HCT116 (cell line): ENCODE results near the gene MIPEP. TPM values are rescaled to one million over a fixed set of nuclear protein-coding genes. Genes with fewer than 3 reads are reported as not detected.

Experiments used
- ATAC-seq: fragments of 200-7000 bp; cut with Tn5 transposase; 2 replicates; pipeline ENCODE4 v1.9.1; 2020; ENCODE audit warnings: mild to moderate bottlenecking, moderate library complexity
- BruUV-seq: library from RNA; stranded (reverse); fragments of 400-500 nt; replicated peaks from 2 replicates; lab custom pipeline; 2021; lab: Mats Ljungman, UMichigan
- CTCF ChIA-PET: fragments of 300-600 bp; sonication (Branson Sonifier 250); formaldehyde crosslinking; loops from one replicate; lab custom pipeline; 2021; ENCODE audit warnings: antibody characterized with exemption; lab: Charles Lee
- POLR2A ChIA-PET: fragments of 300-600, 350-600 bp; sonication (Branson Sonifier 250); formaldehyde crosslinking; loops from one replicate; lab custom pipeline; 2021; ENCODE audit warnings: antibody characterized with exemption; lab: Charles Lee
- RAD21 ChIA-PET, 2 experiments: fragments of 300-600 bp; sonication (Branson Sonifier 250); formaldehyde crosslinking; loops; one replicate each; lab custom pipeline; 2023; ENCODE audit warnings: low total read pairs in 2 of 2; ENCODE audit not compliant: uncharacterized antibody in 2 of 2, unreplicated experiment in 2 of 2, low non-redundant PET in 1 of 2; lab: Charles Lee
- DNase-seq: peaks from one replicate; pipeline ENCODE4 v3.0.0-alpha.2; 2010; ENCODE audit warnings: low read depth, low spot score
- H2AFZ ChIP-seq: fragments of 200-600 bp; shearing (Covaris generic), sonication (generic); 2 replicates; pipeline ENCODE4 v1.6.1; 2017; ENCODE audit warnings: low read depth, mixed run types, mixed read lengths, antibody characterized with exemption, low read length; ENCODE audit not compliant: poor library complexity, severe bottlenecking
- H3K27ac ChIP-seq: 2 replicates; pipeline ENCODE4 v1.5.1; 2012; ENCODE audit warnings: low read depth, low read length
- H3K27me3 ChIP-seq: fragments of 200-600 bp; sonication (generic); 2 replicates; pipeline ENCODE4 v1.6.1; 2016; ENCODE audit warnings: mixed run types, low read length, mixed read lengths; ENCODE audit not compliant: insufficient read depth
- H3K36me3 ChIP-seq, 2 experiments: fragments of 200-500 bp in 1 of 2; fragments of 200-600 bp in 1 of 2; sonication (Bioruptor generic) in 1 of 2; sonication (generic) in 1 of 2; 2 replicates each; pipeline versions ENCODE4 v1.5.1 to v1.6.1; 2014 to 2016; ENCODE audit warnings: low read length in 2 of 2, inconsistent platforms in 1 of 2, mixed read lengths in 1 of 2, mixed run types in 1 of 2; ENCODE audit not compliant: insufficient read depth in 2 of 2, control insufficient read depth in 1 of 2
- H3K4me1 ChIP-seq, 2 experiments: fragments of 200-600 bp in 1 of 2; sonication (generic) in 1 of 2; 2 replicates each; pipeline versions ENCODE4 v1.5.1 to v1.6.1; 2012 to 2017; ENCODE audit warnings: low read length in 2 of 2, inconsistent platforms in 1 of 2, mild to moderate bottlenecking in 1 of 2, mixed read lengths in 1 of 2, mixed run types in 1 of 2, moderate library complexity in 1 of 2; ENCODE audit not compliant: insufficient read depth in 2 of 2, control insufficient read depth in 1 of 2
- H3K4me2 ChIP-seq: fragments of 200-600 bp; sonication (generic); 2 replicates; pipeline ENCODE4 v1.6.1; 2017; ENCODE audit warnings: mixed run types, low read length, mixed read lengths
- H3K4me3 ChIP-seq, 2 experiments: fragments of 200-600 bp in 1 of 2; sonication (generic) in 1 of 2; replicated peaks in 1 of 2; 2 replicates each; pipeline ENCODE4 v1.5.1; 2011 to 2016; ENCODE audit warnings: low read length in 2 of 2, control low read depth in 1 of 2, low read depth in 1 of 2, mild to moderate bottlenecking in 1 of 2, mixed read lengths in 1 of 2, mixed run types in 1 of 2
- H3K79me2 ChIP-seq: fragments of 200-600 bp; sonication (generic); 2 replicates; pipeline ENCODE4 v1.6.1; 2017; ENCODE audit warnings: mild to moderate bottlenecking, mixed run types, low read length, moderate library complexity, mixed read lengths; ENCODE audit not compliant: insufficient read depth
- H3K9ac ChIP-seq: fragments of 200-600 bp; sonication (generic); 2 replicates; pipeline ENCODE4 v1.6.1; 2016; ENCODE audit warnings: low read length, mixed read lengths
- H3K9me2 ChIP-seq: fragments of 200-600 bp; sonication (generic), shearing (Covaris generic); 2 replicates; pipeline ENCODE4 v1.6.1; 2017; ENCODE audit warnings: mixed run types, mild to moderate bottlenecking, moderate library complexity; ENCODE audit not compliant: insufficient read depth
- H3K9me3 ChIP-seq, 2 experiments: fragments of 200-500 bp in 1 of 2; fragments of 200-600 bp in 1 of 2; sonication (Bioruptor generic) in 1 of 2; sonication (generic) in 1 of 2; 2 replicates each; pipeline ENCODE4 v1.6.1; 2014 to 2017; ENCODE audit warnings: low read length in 2 of 2, mixed read lengths in 2 of 2, inconsistent platforms in 1 of 2, low read depth in 1 of 2, mild to moderate bottlenecking in 1 of 2, mixed run types in 1 of 2, moderate library complexity in 1 of 2; ENCODE audit not compliant: control insufficient read depth in 1 of 2, insufficient read depth in 1 of 2
- H4K20me1 ChIP-seq: fragments of 200-600 bp; sonication (generic), shearing (Covaris generic); 2 replicates; pipeline ENCODE4 v1.6.1; 2017; ENCODE audit warnings: mixed run types, mild to moderate bottlenecking, moderate library complexity; ENCODE audit not compliant: insufficient read depth
- CTCF ChIP-seq, 3 experiments: fragments of 200-600 bp in 1 of 3; sonication (generic) in 1 of 3; IDR thresholded peaks in 2 of 3; conservative IDR thresholded peaks in 1 of 3; 2 replicates each; pipeline ENCODE4 v1.5.1; 2012 to 2017; ENCODE audit warnings: low read depth in 2 of 3, low read length in 2 of 3, antibody characterized with exemption in 1 of 3, borderline replicate concordance in 1 of 3, control low read depth in 1 of 3, mild to moderate bottlenecking in 1 of 3, mixed read lengths in 1 of 3, mixed run types in 1 of 3, moderate library complexity in 1 of 3; ENCODE audit not compliant: insufficient read depth in 1 of 3
- EGR1 ChIP-seq: IDR thresholded peaks from 2 replicates; pipeline ENCODE4 v1.6.1; 2012; ENCODE audit warnings: low read depth
- ELF1 ChIP-seq: IDR thresholded peaks from 2 replicates; pipeline ENCODE4 v1.6.1; 2012; ENCODE audit warnings: low read depth, borderline replicate concordance
- EZH2 ChIP-seq: fragments of 200-600 bp; sonication (generic); IDR thresholded peaks from 2 replicates; pipeline ENCODE4 v1.6.1; 2017; ENCODE audit warnings: antibody characterized with exemption, mixed run types
- POLR2AphosphoS5 ChIP-seq: IDR thresholded peaks from 2 replicates; pipeline ENCODE4 v1.6.1; 2011; ENCODE audit warnings: mild to moderate bottlenecking, low read depth, low read length, moderate library complexity
- RAD21 ChIP-seq: IDR thresholded peaks from 2 replicates; pipeline ENCODE4 v1.6.1; 2012; ENCODE audit warnings: low read depth, mild to moderate bottlenecking
- SP1 ChIP-seq: IDR thresholded peaks from 2 replicates; pipeline ENCODE4 v1.6.1; 2012; ENCODE audit warnings: low read depth
- SRF ChIP-seq: IDR thresholded peaks from 2 replicates; pipeline ENCODE4 v1.6.1; 2012; ENCODE audit warnings: low read depth
- TCF7L2 ChIP-seq: IDR thresholded peaks from 2 replicates; pipeline ENCODE4 v1.7.0; 2011; ENCODE audit warnings: borderline replicate concordance, inconsistent platforms; ENCODE audit not compliant: insufficient read depth, insufficient read length; ENCODE audit errors: extremely low read depth
- YY1 ChIP-seq: IDR thresholded peaks from 2 replicates; pipeline ENCODE4 v1.6.1; 2011; ENCODE audit warnings: low read length, low read depth, moderate library complexity, mild to moderate bottlenecking; ENCODE audit not compliant: insufficient replicate concordance; ENCODE audit errors: extremely low read depth
- ZBTB33 ChIP-seq: IDR thresholded peaks from 2 replicates; pipeline ENCODE4 v1.6.1; 2011; ENCODE audit warnings: mild to moderate bottlenecking, low read length, moderate library complexity; ENCODE audit not compliant: insufficient replicate concordance; ENCODE audit errors: extremely low read depth
- ZNF274 ChIP-seq: fragments of 200-500 bp; sonication (Bioruptor generic); IDR thresholded peaks from 2 replicates; pipeline ENCODE4 v1.6.1; 2014; ENCODE audit warnings: mild to moderate bottlenecking, low read depth, low read length, inconsistent platforms
- intact Hi-C: fragments of 100-400 bp; cut with micrococcal nuclease; formaldehyde crosslinking; loops from 2 replicates; pipeline ENCODE4 v1.10.0; 2022
- total RNA-seq: library from RNA; stranded (reverse); gene quantifications from one replicate; pipeline ENCODE4 v1.2.1, GENCODE V29; 2021; ENCODE audit not compliant: unreplicated experiment

Gene MIPEP
- total RNA-seq, 1 experiment from 2014 or later = 33.3 TPM

GRCh38 chr13:23709536-23709935 lies 179.7 kb downstream of the MIPEP start:
- Histone ChIP-seq H3K4me1 (no peaks in the 10 kb centered on the region), H3K4me3 (no peak overlapping the region), H4K20me1 (no peaks in the 10 kb centered on the region), H3K9ac (no peak overlapping the region), H3K9me3 (no peaks in the 10 kb centered on the region), H3K4me2 (no peak overlapping the region), H3K79me2 (no peaks in the 10 kb centered on the region), H3K27ac (no peak overlapping the region), H3K36me3 (no peaks in the 10 kb centered on the region), H3K27me3 (0 out of 2 replicates have a peak, but pooled peaks cover 4% of the 10 kb centered on the region), H3K9me2 (no peaks in the 10 kb centered on the region), H2AFZ (no peak overlapping the region)
- TF ChIP-seq ZNF274 (no peak), SRF (no peak), CTCF (IDR thresholded peaks at IDR 0.05 in 2 of 3, conservative IDR thresholded peaks at IDR 0.05 in 1 of 3; ENCODE audit: borderline replicate concordance in 1 of 3, insufficient read depth in 1 of 3, low read depth in 2 of 3, low read length in 2 of 3) (no peak), SP1 (no peak), YY1 (no peak), TCF7L2 (no peak), POLR2AphosphoS5 (no peak), RAD21 (no peak), EGR1 (no peak), EZH2 (no peak), ELF1 (no peak), ZBTB33 (no peak)
- POLR2A ChIA-PET = no interaction called here
- no TSS peak for BruUV-seq
- CTCF ChIA-PET = no interaction called here
- intact Hi-C loops = loop anchor here (5.0 kb wide), 1 partner anchor 197 kb away; no protein-coding TSS in a partner anchor
- ATAC-seq = no peak
- DNase-seq = no peak
- RAD21 ChIA-PET = no interaction called here
